ENCODE measurements around the gene ATP11C.

ATP11C gene

GRCh38 chrX:139802048-139802447 is 130.8 kb downstream of the ATP11C start:
- no peak for DNase-seq (ENCODE audit: low read depth)

- DNase-seq (ENCODE audit: low read depth): no peak
Measured at GRCh38 chrX:139801397-139801813, 131.4 kb downstream of the ATP11C start.

GRCh38 chrX:139798701-139799100 is 134.2 kb downstream of the ATP11C start:
- DNase-seq (ENCODE audit: low read depth): no peak

GRCh38 chrX:139795196-139795595 is 137.7 kb downstream of the ATP11C start:
- no peak for DNase-seq (ENCODE audit: low read depth)

GRCh38 chrX:139787601-139788000 is 145.3 kb downstream of the ATP11C start:
- no peak for DNase-seq (ENCODE audit: low read depth)

- no peak for DNase-seq (ENCODE audit: low read depth)
Measured at GRCh38 chrX:139784807-139785206, 148.0 kb downstream of the ATP11C start.

- no peak for DNase-seq (ENCODE audit: low read depth)
Measured at GRCh38 chrX:139783959-139784358, 148.9 kb downstream of the ATP11C start.

GRCh38 chrX:139783030-139783429 is 149.8 kb downstream of the ATP11C start:
- no peak for DNase-seq (ENCODE audit: low read depth)

- DNase-seq (ENCODE audit: low read depth): no peak
Measured at GRCh38 chrX:139776599-139776998, 156.3 kb downstream of the ATP11C start.

- no peak for DNase-seq (ENCODE audit: low read depth)
Measured at GRCh38 chrX:139770366-139770765, 162.5 kb downstream of the ATP11C start.

GRCh38 chrX:139766545-139766983 is 166.3 kb downstream of the ATP11C start:
- no peak for DNase-seq (ENCODE audit: low read depth)

GRCh38 chrX:139762400-139763183 is 170.3 kb downstream of the ATP11C start:
- no peak for DNase-seq (ENCODE audit: low read depth)

GRCh38 chrX:139759637-139760036 is 173.2 kb downstream of the ATP11C start:
- DNase-seq (ENCODE audit: low read depth): no peak

GRCh38 chrX:139758809-139759208 is 174.0 kb downstream of the ATP11C start:
- no peak for DNase-seq (ENCODE audit: low read depth)

GRCh38 chrX:139758250-139758649 is 174.6 kb downstream of the ATP11C start:
- DNase-seq (ENCODE audit: low read depth): no peak

GRCh38 chrX:139751053-139751452 is 181.8 kb downstream of the ATP11C start:
- DNase-seq (ENCODE audit: low read depth): no peak

- DNase-seq (ENCODE audit: low read depth): no peak
Measured at GRCh38 chrX:139750390-139750789, 182.5 kb downstream of the ATP11C start.

GRCh38 chrX:139739138-139739537 is 193.7 kb downstream of the ATP11C start:
- DNase-seq (ENCODE audit: low read depth): no peak

GRCh38 chrX:139738581-139738980 is 194.3 kb downstream of the ATP11C start:
- no peak for DNase-seq (ENCODE audit: low read depth)

- no peak for DNase-seq (ENCODE audit: low read depth)
Measured at GRCh38 chrX:139736151-139736550, 196.7 kb downstream of the ATP11C start.

GRCh38 chrX:139734996-139735395 is 197.9 kb downstream of the ATP11C start:
- no peak for DNase-seq (ENCODE audit: low read depth)

GRCh38 chrX:139725720-139726119 is 207.1 kb downstream of the ATP11C start:
- no peak for DNase-seq (ENCODE audit: low read depth)

GRCh38 chrX:139724626-139725025 is 208.2 kb downstream of the ATP11C start:
- DNase-seq (ENCODE audit: low read depth): no peak

GRCh38 chrX:139720979-139721378 is 211.9 kb downstream of the ATP11C start:
- no peak for DNase-seq (ENCODE audit: low read depth)

All from activated T-helper 9 cell treated with anti-CD3 and anti-CD28 coated beads, Interleukin-2, amount 50 U/mL, for 16 hours (primary cell).